Peyer's patch (tissue), 4 donors: Measurements from ENCODE around the gene SRPRB. TPM values are rescaled to one million over a fixed set of nuclear protein-coding genes. Genes with fewer than 3 reads are reported as not detected.

Experiments
- DNase-seq, 3 donors: peaks; one replicate each; pipeline ENCODE4 v3.0.0-alpha.2; 2017 to 2019
- H3K27ac ChIP-seq, 4 donors: fragments of 200-600 bp; sonication (generic); one replicate each; pipeline ENCODE4 v1.5.1; 2016 to 2019
- H3K27me3 ChIP-seq, 2 donors: fragments of 200-600 bp; sonication (generic); one replicate each; pipeline ENCODE4 v1.5.1; 2019
- H3K36me3 ChIP-seq, 3 donors: fragments of 200-600 bp; sonication (generic); one replicate each; pipeline ENCODE4 v1.5.1; 2016 to 2019
- H3K4me1 ChIP-seq, 4 donors: fragments of 200-600 bp; sonication (generic); one replicate each; pipeline ENCODE4 v1.5.1; 2016 to 2019
- H3K4me3 ChIP-seq, 4 donors: fragments of 200-600 bp; sonication (generic); 1 replicate in 3 of 4; 2 replicates in 1 of 4; pipeline ENCODE4 v1.5.1; 2016 to 2019; ENCODE audit warnings: mild to moderate bottlenecking in 1 of 4
- H3K9me3 ChIP-seq, 4 donors: fragments of 200-600 bp; sonication (generic); one replicate each; pipeline ENCODE4 v1.5.1; 2016 to 2019; ENCODE audit warnings: mild to moderate bottlenecking in 1 of 4
- CTCF ChIP-seq, 6 experiments: fragments of 450-650 bp in 4 of 6; fragments of 200-600 bp in 2 of 6; sonication (generic) in 1 of 6; IDR thresholded peaks; one replicate each; pipeline ENCODE4 v1.5.1; 2017 to 2019; ENCODE audit warnings: antibody characterized with exemption in 6 of 6, mild to moderate bottlenecking in 3 of 6, moderate library complexity in 1 of 6
- POLR2A ChIP-seq, 2 donors: fragments of 450-650 bp; IDR thresholded peaks; one replicate each; pipeline ENCODE4 v1.5.1; 2017; ENCODE audit warnings: antibody characterized with exemption in 2 of 2, mild to moderate bottlenecking in 2 of 2, moderate library complexity in 2 of 2
- total RNA-seq, 4 donors: library from RNA; depleted of rRNA; stranded (reverse); fragments of >200 nt; gene quantifications; one replicate each; pipeline ENCODE4 v1.1.0, GENCODE V29; 2016

SRPRB gene
- total RNA-seq, 4 donors from 2014 or later: 5.0 to 15.6 (median 10.1) TPM

DNA sequence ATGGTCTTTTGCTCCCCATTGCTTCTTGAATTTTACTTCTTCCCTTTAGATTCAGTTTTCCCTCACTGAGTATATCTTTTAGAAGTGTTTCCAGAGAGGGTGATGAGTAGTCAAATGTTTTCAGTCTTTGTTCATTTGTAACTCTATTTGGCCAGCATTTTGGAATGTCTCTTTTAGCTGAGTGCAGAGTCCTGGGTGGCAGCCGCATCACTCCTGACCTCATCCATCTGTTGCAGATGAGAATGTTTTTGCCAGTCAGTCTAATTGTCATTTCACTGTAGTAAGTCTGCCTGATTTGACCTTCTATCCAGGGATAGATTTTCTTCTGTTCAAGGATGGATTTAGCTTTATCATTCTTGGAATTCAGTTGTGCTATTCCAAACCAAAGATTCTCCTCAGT, 7.3 kb downstream of the SRPRB start:
- no peak for TF ChIP-seq POLR2A (IDR thresholded peaks at IDR 0.05)
- no peak for TF ChIP-seq CTCF (IDR thresholded peaks at IDR 0.05)
- DNase-seq: no peak
- Histone ChIP-seq H3K27me3 (no peaks in the 10 kb centered on the region), H3K4me1 (no peaks in the 10 kb centered on the region), H3K4me3 (no peak overlapping the region), H3K9me3 (no peaks in the 10 kb centered on the region), H3K36me3 (peaks cover 0 to 62% (median 0%) of the 10 kb centered on the region in 3 donors), H3K27ac (no peak overlapping the region)

DNA sequence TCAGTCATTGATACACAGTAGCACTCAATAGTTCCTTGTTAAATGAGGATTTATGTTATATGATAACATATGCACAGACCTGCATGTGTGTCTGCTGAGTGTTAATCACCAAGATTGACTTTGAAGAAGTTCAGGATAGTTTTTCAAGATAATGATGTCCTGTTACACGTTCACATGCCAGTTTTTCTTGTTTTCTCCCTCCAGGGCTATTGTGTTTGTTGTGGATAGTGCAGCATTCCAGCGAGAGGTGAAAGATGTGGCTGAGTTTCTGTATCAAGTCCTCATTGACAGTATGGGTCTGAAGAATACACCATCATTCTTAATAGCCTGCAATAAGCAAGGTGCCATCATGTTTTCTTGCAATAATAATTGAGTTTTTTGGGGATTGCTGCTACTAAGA, 9.8 kb downstream of the SRPRB start:
- peaks cover 0 to 67% (median 0%) of the 10 kb centered on the region in 3 donors for H3K36me3 ChIP-seq
- TF ChIP-seq CTCF (IDR thresholded peaks at IDR 0.05): no peak
- TF ChIP-seq POLR2A (IDR thresholded peaks at IDR 0.05): no peak
- H3K27ac ChIP-seq: no peak overlapping the region
- DNase-seq: no peak
- no peaks in the 10 kb centered on the region for H3K27me3 ChIP-seq
- H3K4me1 ChIP-seq: no peaks in the 10 kb centered on the region
- no peak overlapping the region for H3K4me3 ChIP-seq
- H3K9me3 ChIP-seq: no peaks in the 10 kb centered on the region

DNA sequence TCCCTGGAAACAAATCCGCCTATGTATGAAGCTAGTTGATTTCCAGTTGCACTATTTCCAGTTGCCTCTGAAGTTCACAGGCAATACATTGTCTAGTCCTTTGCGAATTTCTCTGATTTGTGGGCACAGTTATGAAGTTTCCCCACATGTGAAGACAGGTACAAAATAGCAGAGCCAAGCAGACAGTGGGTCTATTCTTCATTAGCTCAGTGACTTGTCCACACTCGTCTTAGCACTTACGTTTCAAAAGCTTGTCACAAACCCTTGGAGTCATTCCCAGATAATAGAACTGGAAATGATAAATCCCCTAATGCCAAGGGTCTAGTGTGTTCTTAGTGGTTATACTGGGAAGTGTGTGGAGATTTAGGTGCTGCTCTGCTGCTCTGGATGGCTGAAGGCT, 14.5 kb downstream of the SRPRB start:
- Histone ChIP-seq H3K4me1 (no peaks in the 10 kb centered on the region), H3K4me3 (no peak overlapping the region), H3K9me3 (no peaks in the 10 kb centered on the region), H3K36me3 (peaks cover 0 to 67% (median 0%) of the 10 kb centered on the region in 3 donors), H3K27ac (no peak overlapping the region), H3K27me3 (no peaks in the 10 kb centered on the region)
- DNase-seq: no peak
- TF ChIP-seq CTCF (IDR thresholded peaks at IDR 0.05) (no peak), POLR2A (IDR thresholded peaks at IDR 0.05) (no peak)

DNA sequence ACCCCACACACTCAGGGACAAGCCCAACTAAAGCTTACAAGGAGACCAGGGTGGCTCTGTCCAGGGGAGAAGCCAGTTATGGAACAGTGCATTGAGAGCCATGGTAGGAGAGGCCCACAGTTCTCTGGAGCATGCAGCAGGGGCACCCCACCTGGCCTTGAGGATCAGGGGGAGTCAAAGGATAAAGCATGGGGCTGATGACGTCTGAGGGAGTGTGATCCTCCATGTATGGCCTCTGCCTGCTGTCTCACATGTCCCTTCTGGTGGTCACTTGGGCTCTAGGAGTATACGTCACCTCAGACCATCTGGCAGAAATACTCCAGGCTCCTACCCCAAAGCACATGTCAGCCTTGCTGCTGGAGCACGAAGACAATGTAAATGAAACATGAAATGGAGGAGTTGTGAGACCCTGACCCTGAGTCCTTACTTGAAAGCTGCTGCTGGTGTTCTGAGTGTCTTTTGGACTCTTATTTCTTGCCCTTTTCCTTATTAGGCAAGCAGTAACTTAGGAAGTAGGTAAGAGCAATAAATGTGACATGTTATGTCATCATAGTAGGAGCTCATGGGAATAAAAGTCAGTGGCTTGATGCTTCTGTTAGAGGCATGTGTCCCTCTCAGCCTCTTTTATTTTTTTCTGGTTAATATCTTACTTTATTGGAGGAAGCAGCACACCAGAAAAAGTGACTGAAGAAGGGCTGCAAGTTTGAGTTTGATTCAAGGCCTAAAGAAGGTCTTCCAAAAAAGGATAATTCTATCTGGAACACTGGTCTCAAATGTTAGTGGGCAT, 15.5 kb downstream of the SRPRB start:
- no peak for DNase-seq
- no peak for TF ChIP-seq POLR2A (IDR thresholded peaks at IDR 0.05)
- TF ChIP-seq CTCF (IDR thresholded peaks at IDR 0.05): no peak
- H3K27ac ChIP-seq: no peak overlapping the region
- no peak overlapping the region for H3K4me3 ChIP-seq
- no peaks in the 10 kb centered on the region for H3K4me1 ChIP-seq
- H3K27me3 ChIP-seq: no peaks in the 10 kb centered on the region
- peaks cover 0 to 64% (median 0%) of the 10 kb centered on the region in 3 donors for H3K36me3 ChIP-seq
- H3K9me3 ChIP-seq: no peaks in the 10 kb centered on the region

GRCh38 chr3:133821767-133822638, 16.4 kb downstream of the SRPRB start:
- Histone ChIP-seq H3K36me3 (peaks cover 0 to 55% (median 0%) of the 10 kb centered on the region in 3 donors), H3K4me1 (no peaks in the 10 kb centered on the region), H3K27me3 (no peaks in the 10 kb centered on the region), H3K4me3 (no peak overlapping the region), H3K27ac (no peak overlapping the region), H3K9me3 (no peaks in the 10 kb centered on the region)
- peak; percentile 23 to 76 (median 25) for DNase-seq
- TF ChIP-seq POLR2A (IDR thresholded peaks at IDR 0.05) (no peak), CTCF (IDR thresholded peaks at IDR 0.05) (peak in 2 of 6 experiments; percentile 15 to 16)
